CD4-positive, alpha-beta T cell treated with Interleukin-1 beta for 1 hour (primary cell): ENCODE data around the gene CACNA1A.
"Not testable (repeated sequence)": the region's sequence is repeated elsewhere in the genome, so short reads cannot be mapped to it uniquely, and the experiment has no call there.

ENCODE experiments used
- DNase-seq, 2 donors: peaks; one replicate each; pipeline ENCODE4 v3.0.0-alpha.2; 2020 to 2022

CACNA1A gene

DNA sequence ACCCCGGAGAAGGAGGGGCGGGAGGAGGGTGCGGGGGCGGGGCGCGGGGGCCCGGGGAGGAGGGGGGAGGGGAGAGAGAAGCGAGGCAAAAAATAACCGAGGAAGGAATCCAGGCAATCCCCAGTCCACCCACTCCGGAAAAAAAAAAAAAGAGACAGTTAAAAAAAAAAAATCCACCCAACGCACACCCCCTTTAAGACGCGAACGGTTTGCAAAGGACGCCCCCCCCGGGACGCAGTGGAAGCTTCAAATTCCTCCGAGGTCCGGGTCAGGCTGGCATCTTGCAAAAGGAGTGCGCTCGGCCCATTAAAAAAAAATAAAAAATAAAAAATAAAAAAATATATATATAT lies at the start of gene CACNA1A:
CACNA1A (minus strand) TSS at position 9 of the 350 bp plus-strand sequence. CDS start 255 bp downstream, outside the sequence.
- no peak for DNase-seq

DNA sequence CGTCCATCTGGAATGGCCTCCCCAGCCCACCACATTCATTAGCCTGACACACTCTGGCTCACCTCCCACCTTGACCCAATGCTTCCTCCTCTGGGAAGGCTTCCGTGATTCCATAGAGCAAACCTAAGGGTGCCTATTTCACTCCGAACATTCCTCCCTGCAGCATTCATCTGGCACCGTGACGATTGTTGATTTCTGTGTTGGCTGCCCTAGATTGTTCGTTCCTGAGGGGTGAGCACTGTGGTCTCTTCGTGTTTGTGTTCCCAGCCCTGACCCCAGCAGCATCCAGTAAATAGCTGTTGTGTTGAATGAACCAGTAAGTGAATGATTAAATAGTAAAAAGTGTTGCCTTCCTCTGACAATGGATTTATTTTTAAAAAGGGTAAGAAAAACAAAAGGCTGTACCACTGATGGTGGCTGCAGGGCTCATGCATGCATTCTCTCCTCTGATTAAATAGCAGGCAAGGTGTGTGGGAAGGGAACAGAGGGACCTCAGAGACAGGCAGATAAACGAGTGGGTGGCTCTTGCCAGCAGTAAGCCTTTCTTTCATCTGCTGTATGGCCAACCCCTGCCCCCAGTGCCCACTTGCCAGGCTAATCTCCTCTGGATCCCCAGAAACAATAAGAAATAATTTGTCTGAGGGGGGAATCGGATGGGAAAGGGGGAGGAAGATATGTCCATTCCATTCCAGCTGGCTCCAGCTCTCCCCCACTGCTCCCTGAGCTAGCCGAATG lies 48.4 kb upstream of the CACNA1A start:
- no peak for DNase-seq

DNA sequence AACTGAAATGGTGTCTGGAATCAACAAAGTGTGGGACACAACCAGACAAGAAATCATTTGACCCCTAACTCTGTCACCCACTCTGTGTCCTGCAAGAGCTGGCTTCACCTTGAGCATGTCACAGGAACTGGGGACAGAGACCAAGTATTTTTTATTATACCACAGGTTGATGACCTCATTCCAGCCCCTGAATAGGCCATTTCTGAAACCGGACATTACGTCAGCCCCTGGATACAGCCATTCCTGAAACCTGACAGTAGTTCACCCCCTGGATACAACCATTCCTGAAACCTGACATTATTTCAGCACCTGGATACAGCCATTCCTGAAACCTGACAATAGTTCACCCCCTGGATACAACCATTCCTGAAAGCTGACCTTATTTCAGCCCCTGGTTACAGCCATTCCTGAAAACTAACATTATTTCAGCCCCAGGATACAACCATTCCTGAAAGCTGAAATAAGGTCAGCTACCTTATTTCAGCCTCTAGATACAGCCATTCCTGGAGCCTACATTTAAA lies 47.7 kb upstream of the CACNA1A start:
- no peak for DNase-seq

DNA sequence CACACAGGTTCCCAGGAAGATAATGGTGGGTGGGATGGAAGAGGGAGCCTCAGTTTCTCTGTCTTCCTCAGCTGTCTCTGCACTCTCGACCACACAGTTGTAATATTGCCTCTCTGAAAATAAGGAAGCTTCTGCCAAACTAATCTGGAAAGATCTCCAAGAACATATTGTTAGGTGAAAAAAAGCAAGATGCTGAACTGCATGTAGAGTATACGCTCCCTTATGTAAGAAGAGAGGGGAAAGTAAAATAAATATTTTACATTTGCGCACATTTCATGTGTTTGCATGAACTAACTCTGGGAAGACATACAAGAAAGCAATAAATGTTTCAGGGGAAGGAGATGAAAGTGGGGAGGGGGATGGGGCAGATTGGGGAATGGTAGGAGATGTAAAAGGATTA lies 41.9 kb upstream of the CACNA1A start:
- no peak for DNase-seq

DNA sequence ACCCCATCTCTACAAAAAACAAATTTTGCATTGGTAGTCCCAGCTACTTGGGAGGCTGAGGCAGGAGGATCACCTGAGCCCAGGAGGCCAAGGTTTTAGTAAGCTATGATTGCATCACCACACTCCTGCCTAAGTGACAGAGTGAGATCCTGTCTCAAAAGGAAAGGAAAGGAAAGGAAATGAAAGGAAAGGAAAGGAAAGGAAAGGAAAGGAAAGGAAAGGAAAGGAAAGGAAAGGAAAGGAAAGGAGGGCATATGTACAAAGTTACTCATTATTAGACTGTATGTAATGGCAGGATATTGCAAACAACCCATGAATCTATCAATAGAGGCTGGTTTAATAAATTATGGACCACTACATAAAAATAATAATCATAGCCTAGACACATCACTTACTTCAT lies 40.8 kb upstream of the CACNA1A start:
- no peak for DNase-seq

DNA sequence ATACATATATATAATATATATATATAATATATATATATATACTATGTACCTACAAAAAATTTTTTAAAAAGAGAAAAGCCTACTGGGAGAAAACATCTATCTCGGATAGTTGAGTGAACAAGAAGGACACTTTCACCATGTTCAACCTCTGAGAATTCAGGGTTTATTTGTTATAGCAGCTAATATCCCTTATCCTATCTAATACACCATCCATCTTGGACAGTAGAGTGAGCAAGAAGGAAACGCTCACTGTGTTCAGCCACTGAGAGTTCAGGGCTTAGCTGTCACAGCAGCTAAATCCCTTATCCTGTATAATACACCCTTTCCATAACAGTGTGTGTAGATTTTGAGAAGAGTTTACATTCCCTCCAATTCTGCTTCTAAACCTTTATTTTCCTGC lies 38.1 kb upstream of the CACNA1A start:
- DNase-seq = no peak

DNA sequence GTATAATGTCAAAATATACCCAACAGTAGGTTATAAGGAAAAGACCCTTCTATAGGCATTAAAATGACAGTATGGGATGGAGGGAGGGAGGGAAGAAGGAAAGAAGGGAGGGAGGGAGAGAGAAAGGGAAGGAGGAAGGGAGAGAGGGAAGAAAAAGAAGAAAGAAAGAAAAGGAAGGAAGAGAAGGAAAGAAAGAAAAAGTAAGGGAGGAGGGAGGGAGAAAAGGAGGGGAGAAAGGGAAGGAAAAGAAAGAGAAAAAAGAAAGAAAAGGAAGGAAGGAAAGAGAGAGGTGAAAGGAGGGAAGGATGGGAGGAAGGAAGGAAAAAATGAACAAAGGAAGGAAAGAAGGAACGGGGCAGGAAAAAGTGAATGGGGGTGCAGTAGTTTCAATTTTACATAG lies 35.3 kb upstream of the CACNA1A start:
- DNase-seq = no peak

DNA sequence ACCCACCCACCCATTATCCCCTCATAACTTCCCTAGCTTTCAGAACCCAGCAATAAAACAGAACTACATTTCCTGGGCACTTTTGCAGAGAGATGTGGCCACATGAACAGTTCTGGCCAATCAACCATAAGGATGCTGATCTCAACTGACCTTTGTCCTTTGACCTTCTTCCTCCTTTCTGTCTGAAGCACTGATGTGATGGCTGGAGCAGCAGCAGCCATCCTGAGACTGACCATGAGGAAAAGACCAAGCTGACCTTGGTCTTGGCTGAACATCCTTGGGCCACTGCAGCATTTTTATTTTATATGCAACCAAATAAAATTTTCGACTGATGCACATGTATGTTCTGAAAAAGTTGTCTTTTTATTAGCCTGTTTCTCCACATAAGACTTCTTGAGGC lies 33.1 kb upstream of the CACNA1A start:
- DNase-seq = no peak

DNA sequence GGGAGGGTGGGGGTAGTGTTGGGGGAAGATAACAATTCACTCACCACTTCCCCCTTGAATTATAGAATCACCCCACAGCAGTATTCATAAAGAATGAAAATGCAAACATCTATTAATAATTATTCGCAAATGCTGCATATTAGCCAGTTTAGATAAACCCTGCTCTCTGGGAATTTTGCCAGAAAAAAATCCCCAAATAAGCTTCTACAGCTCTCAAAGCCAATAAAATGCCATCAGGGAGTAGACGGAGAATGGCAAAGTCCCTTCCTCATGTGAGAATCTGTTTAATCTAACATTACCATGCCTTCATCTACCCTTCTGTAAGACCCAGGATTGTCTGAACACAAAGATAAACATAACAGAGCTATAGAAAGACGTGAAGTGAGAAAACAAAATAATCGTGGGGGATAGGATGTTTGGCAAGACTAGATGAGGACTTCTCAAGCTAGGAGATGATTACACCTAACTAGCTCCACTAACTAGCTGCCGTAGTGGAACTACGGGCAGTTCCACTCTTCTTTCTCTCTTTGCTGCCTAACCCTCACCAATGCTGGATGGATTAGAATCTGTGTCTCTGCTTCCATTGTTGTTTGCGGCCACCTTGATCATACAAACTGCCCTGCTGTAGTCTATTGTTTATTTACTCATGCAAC lies 32.4 kb upstream of the CACNA1A start:
- DNase-seq = no peak

DNA sequence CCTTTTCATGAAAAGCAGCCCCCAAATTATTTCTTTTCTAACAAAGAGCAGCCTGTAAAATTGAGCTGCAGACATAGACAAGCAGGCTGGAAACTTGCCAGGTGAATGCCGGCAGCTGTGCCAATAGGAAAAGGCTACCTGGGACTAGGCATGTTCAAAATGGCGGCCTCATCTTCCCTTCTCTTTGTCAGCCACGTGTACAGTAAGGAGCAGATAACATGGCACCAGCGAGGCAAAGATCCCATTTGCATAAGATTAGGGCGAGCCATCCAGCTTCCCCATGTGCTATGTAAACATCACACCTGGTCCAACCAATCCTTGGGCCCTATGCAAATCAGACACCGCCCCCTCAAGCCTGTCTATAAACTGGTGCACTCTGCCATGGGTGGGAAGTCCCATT lies 31.2 kb upstream of the CACNA1A start:
- no peak for DNase-seq

DNA sequence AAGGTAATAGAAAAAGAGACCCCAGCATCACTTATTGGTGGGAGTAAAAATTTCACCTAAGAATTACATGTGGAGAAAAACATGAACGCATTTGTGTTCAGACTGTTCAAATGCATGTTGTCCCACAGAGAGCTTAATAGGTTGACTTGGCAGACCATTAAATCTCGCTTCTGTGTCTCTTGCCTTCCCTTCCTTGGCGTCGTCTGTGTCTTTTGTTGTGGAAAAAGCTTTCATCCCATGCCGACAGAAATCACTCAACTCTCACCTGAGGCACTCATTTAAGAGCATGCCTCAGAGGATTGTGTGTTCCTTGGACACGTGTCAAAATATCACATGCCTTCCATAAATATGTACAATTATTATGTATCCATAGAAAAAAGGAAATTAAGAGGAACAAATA lies 24.4 kb upstream of the CACNA1A start:
- DNase-seq = no peak

DNA sequence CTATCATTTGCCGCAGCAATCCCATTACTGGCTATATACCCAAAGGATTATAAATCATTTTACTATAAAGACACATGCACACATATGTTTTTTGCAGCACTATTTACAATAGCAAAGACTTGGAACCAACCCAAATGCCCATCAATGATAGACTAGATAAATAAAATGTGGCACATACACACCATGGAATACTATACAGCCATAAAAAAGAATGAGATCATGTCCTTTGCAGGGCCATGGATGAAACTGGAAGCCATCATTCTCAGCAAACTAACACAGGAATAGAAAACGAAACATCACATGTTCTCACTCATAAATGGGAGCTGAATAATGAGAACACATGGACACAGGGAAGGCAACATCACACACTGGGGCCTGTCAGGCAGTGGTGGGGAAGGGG lies 23.4 kb upstream of the CACNA1A start:
- not testable (repeated sequence) for DNase-seq

DNA sequence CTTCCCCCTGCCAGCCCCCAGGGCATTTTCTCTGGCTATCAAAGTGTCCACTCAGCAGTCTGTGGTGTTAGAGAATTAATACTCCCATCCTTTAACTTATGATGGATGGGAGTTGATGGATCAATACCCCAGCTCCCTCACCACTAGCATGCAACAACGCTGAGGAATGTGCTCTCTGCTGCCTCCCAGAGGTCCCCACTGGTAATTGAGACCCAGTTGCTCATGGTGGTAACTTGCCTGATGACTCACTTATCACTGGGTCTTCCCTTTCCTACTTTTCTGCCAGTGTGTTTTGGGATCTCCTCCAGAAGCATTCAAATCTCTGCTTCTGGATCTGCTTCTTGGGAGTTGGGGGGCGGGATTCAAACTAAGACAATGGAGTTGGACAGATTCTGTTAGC lies 20.3 kb upstream of the CACNA1A start:
- DNase-seq = peak in 1 of 2 donors; percentile 3

DNA sequence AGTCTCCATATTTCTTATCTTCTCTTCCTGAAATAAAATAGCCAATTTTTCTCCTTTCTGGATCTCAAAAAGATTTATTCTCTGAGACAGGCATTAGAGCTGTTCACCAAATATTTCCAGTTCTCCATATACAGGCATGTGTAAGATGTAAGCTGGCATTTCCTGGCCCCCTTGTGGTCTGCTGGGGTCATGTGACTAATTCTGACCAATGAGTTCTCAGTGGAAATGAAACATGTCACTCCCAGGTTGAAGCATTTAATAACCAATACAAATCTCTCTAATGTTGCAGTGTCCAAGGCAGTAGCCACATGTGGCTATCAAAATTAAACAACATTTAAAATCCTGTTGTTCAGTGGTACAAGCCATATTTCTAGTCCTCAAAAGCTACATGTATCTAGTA lies 14.8 kb upstream of the CACNA1A start:
- no peak for DNase-seq

DNA sequence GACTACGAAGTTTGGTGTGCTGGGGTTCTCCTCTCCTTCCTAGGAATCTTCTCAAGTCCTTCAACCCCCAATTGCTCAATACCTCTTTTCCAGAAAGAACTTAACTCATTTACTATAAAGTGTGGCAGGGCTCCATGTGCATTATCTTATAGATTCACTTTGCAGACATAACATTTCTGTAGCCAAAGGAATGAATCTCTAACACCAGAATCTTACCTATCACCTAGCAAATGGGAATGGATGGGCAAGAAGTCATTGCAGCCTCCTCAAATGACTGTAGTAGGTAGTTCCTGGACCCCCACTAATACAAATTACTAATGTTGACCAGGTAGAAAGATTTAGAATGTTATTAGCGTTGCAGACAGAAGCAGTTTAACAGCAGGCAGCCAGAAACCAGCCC lies 5.7 kb upstream of the CACNA1A start:
- DNase-seq = no peak

DNA sequence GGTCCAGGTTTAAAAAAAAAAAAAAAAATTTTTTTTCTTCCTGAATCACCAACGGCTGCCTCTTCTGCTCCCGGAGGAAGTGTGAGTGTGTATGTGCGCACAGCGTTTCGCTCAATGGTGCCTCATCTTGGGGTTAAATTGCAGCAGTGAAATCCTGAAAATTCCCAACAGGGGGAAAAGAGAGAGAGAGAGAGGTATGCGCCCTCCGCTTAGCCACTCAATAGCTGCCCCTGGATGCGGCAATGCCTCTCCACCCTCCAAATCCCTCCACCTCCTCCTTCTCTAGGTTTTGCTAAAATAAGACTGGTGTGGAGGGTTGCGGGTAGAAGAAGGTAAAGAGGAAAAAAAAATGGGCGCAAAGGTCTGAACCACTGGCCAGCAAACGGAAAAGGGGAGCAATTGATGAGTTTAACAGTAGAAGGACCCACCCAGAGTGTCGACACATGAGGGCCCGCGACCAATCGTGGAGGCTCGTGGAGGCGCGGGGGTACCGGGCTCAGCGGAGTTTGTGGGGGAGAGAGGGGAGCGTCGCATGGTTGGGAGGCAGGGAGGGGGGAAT lies 853 bp upstream of the CACNA1A start:
- no peak for DNase-seq

DNA sequence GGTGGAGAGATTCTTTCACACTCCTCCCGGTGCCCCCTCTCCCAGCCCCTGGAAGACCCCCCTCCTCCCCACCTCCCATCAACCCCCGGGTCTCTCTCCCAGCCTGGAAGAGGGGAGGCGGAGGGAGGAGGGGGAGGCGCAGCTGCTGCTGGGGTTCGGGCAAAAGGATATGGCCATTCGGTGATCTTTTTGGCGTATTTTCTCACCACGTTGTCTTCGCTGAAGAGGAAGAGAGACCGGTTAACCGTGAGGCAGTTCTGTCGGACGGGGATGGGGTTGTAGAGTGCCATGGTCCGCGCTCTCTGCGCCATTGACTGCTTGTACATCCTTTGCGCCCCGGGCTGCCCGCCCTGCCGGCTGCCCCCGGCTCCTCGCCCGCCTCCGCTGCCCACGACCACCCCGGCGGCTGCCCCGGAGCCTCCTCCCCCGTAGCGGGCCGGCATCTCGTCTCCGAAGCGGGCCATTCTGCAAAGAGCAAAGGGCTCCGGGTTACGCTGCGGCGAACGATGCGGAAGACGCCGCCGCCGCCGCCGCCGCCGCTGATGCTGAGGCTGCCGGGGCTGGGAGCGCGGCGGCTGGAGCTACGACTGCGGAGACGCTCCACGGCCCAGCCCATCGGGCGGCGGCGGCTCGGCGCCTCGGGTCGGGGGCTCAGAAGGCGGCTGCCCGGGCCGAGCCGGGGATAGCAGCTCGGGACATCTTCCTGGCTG lies 363 bp downstream of the CACNA1A start:
- DNase-seq = no peak

DNA sequence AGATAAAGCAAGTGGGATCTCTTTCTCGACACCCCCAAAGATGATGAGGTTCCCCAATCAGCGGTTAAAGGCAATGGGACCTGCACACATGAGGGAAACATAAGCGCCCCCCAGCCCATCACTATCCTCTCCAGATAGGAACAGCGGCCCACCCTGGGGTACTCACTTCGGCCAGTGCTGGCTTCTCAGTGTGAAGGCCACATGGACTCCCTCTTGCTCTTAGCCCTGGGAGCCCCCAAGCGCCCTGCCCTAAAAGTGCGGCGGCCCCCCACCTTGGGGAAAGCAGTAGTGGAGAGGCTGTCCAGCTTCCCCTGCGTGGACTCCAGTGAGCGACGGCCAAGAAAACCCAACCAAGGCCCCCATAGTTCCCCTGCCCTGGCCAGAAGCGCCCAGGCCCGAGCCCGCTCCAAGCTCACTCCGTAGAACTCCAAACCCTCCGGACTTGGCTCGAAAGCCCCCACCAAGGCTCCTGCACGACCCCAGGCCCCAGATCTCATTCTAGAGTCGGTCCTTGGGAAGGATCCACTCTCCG lies 1.0 kb downstream of the CACNA1A start:
- no peak for DNase-seq

DNA sequence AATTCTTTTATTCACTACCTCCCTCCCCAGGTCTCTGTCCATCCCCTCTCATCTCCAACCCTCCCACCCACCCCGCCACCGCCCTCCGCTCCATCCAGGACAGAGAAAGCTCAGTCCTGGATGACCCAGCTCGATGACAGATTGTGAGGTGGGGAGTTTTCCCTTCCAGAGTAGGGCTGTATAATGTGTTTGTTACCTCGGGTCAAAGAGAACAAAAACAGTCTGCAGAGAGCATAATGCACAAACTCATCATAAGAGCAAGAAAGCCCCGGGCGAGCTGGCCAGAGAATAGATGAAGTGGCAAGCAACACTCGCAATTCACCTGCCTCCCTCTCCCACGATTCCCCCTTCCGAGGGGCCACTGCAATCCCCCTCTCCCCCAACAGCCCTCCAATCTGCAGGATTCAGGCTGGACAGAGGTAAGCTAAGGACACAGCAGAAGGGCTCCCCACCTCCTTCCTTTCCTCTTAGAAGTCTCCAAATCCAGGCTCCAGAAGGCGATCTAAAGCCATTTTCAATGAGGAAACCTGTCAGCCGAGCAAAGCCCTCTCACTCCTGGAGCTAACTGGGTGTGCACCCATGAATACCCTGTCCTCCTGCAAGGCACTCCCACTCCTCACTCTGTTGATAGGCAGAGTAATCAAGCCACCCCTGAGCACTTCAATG lies 2.6 kb downstream of the CACNA1A start:
- DNase-seq = no peak

DNA sequence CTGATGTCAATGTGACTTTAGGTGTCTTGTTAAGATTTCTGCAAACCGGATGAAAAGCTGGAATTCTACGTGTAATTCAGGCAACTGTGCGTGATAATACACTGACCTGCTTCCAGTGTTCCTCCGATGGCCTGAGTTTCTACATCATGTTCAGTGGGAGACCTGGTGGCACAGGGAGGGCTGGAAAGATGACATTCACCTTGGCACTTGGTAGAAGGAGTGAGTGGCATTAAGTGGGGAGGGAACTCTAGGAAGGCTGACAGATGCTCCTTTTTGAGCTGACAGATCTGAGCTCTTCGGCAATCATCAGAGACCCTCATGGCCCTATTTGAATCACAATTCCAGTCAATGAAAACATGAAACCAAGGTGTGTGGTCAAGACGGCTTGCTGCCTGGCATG lies 4.0 kb downstream of the CACNA1A start:
- DNase-seq = no peak

DNA sequence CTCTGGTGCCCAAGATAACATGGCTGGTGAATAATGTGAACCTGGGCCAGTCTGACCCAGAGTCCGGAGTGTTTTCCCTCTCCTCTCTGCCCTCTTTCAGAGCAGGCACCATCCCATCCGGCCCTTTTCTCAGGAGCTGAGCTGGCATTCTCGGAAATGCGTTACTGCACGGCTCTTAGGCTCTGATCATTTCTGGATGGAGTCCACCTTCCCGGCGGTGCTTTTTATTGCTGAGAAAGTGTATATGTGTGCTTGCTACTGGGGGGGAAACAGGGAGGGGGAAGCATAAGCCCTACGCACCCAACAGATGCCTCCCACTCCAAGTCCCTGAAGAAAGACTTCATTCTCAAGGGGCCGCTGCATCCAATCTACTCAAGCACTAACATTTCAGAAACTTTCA lies 6.6 kb downstream of the CACNA1A start:
- DNase-seq = no peak

DNA sequence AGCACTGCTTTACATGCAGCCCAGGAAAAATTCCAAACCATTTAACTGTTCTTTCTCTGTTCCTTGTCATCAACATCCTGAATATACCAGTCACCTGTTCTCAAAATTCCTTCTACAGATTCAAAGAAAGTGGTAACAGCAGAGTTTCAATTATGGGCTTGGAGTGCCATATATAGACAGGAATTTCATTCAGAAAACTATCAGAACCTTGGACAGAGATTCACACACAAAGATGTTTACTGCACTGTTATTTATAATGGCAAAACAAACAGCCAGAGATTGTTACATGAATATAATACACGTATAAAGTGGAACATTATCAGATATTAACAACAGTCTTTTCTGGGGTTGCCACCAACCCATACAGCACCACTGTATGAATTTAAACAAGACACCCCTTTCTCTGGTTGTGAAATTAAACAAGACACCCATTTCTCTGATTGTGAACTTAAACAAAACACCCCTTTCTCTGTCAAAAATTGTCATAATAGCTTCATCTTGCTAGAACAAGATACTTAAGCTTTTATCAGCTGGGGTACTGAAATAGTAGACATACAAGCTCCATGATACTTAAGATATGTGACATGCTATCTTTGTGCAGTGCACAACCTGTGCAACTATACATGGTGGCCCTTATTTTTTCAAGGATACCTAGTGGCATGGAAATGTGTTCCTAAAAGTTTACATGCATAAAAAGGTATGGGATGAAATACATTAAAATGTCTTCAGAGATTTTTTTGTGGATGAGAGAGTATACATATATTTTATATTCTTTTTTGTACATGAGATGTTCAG lies 12.6 kb downstream of the CACNA1A start:
- no peak for DNase-seq
